Brain pericyte (primary cell): Measurements from ENCODE around the gene SLC25A20.

ENCODE experiments used
- DNase-seq: peaks from one replicate; pipeline ENCODE4 v3.0.0-alpha.2; 2012; ENCODE audit warnings: low read depth, low spot score

Gene SLC25A20

GRCh38 chr3:48897460-48898376, 964 bp downstream of the SLC25A20 start:
- DNase-seq, result no peak

GRCh38 chr3:48896936-48897335, 1.7 kb downstream of the SLC25A20 start:
- DNase-seq, result no peak

GRCh38 chr3:48894516-48894915, 4.2 kb downstream of the SLC25A20 start:
- no peak for DNase-seq

- DNase-seq, result no peak
These were observed 7.1 kb downstream of the SLC25A20 start for GRCh38 chr3:48891606-48892005.

GRCh38 chr3:48885753-48886152, 12.9 kb downstream of the SLC25A20 start:
- DNase-seq, result no peak

- DNase-seq, result no peak
These were observed 17.0 kb downstream of the SLC25A20 start for GRCh38 chr3:48881652-48882114.

GRCh38 chr3:48881006-48881405, 17.7 kb downstream of the SLC25A20 start:
- no peak for DNase-seq

GRCh38 chr3:48879994-48880377, 18.7 kb downstream of the SLC25A20 start:
- DNase-seq, result no peak

- no peak for DNase-seq
These were observed 19.2 kb downstream of the SLC25A20 start for GRCh38 chr3:48879307-48879993.

- no peak for DNase-seq
These were observed 21.0 kb downstream of the SLC25A20 start for GRCh38 chr3:48877671-48878070.

- DNase-seq, result no peak
These were observed 35.6 kb downstream of the SLC25A20 start for GRCh38 chr3:48863122-48863521.

- DNase-seq, result no peak
These were observed 39.5 kb downstream of the SLC25A20 start for GRCh38 chr3:48859206-48859605.

- DNase-seq, result no peak
These were observed 40.0 kb downstream of the SLC25A20 start for GRCh38 chr3:48858709-48859108.

- no peak for DNase-seq
These were observed 41.0 kb downstream of the SLC25A20 start for GRCh38 chr3:48857641-48858040.

GRCh38 chr3:48856469-48856868, 42.2 kb downstream of the SLC25A20 start:
- DNase-seq, result no peak

- no peak for DNase-seq
These were observed 42.8 kb downstream of the SLC25A20 start for GRCh38 chr3:48855681-48856447.

GRCh38 chr3:48852151-48852550, 46.5 kb downstream of the SLC25A20 start:
- no peak for DNase-seq

- DNase-seq, result peak; percentile 17
These were observed 47.3 kb downstream of the SLC25A20 start for GRCh38 chr3:48851407-48851806.

GRCh38 chr3:48848816-48849515, 49.7 kb downstream of the SLC25A20 start:
- DNase-seq, result no peak

- DNase-seq, result peak; percentile 44
These were observed 50.9 kb downstream of the SLC25A20 start, which contains the start of gene PRKAR2A for GRCh38 chr3:48847504-48848423. TSS of gene PRKAR2A (minus strand) at chr3:48847874. CDS start at chr3:48847596, 278 bp downstream.
